ENCODE measurements around the gene TGFBR3.

TGFBR3 gene

DNA sequence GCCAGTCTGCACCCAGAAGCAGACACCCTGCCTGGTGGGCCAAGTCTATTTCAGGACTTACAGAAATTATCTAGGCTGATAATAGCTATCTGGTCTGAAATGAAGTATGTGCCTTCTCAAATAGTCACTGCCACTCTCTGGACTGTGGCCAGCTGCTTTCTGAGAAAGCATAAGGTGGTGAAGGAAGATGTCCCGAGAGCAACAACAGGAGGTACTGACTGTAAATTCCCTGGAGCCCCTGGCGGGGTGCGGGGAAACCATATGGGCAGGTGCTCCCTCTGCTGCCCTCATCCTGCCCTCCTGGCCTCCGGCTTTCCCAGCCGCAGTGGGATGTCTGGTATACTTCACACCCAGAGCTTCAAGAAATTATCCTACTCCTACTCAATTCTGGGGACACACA, 86.8 kb downstream of the TGFBR3 start:
- DNase-seq (ENCODE audit: low read depth), result no peak

- no peak for DNase-seq (ENCODE audit: low read depth)
These were observed 87.2 kb downstream of the TGFBR3 start for GRCh38 chr1:91798740-91799139.

DNA sequence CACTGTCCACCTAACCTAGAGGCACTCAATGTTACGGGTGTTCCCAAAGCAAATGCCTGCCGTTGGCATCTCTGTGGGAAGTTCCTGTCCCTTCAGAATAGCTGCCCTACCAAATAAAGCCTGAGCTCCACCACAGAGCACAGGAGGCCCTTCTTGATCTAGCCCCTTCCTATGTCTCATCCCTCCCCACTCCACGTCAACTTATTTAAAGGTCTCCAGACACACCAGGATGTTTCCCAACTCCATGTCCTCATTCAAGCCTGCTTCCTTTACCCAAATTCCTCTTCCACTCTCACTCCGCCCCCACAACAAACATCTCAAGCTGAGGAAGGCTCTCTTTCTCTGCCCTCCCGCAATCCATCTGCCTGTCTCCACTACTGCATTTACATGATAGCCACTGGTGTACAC, 87.7 kb downstream of the TGFBR3 start:
- peak; percentile 67 for DNase-seq (ENCODE audit: low read depth)

GRCh38 chr1:91797164-91797563, 88.8 kb downstream of the TGFBR3 start:
- DNase-seq (ENCODE audit: low read depth), result no peak

DNA sequence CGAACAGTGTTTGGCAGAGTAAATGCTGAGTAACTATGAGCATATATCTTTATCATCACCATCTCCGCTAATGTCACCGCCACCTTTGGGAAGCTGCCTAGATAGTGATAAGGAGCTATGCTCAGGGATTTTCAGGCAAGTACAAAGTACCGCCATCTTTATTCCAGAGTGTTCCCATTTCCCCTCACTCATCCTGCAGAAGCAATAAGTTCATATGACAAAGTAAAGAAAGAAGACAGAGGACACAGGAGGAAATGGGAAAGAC, 89.6 kb downstream of the TGFBR3 start:
- DNase-seq (ENCODE audit: low read depth), result no peak

GRCh38 chr1:91795591-91796389, 90.2 kb downstream of the TGFBR3 start:
- peak; percentile 87 for DNase-seq (ENCODE audit: low read depth)

DNA sequence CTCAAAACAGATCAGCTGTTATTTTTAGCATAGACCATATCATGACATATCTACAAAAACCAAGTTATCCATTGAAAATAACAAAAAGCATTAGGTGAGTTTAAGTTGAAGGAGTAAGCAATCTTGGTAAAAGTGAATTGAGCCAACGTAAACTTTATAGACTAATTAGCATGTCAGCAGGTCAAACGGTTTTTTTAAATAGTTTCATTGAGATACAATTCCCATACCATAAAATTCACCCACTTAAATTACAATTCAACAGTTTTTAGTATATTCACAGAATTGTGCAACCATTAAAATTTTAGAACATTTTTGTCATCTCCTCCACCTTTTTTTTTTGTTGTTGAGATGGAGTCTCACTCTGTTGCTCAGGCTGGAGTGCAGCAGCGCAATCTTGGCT, 92.1 kb downstream of the TGFBR3 start:
- no peak for DNase-seq (ENCODE audit: low read depth)

DNA sequence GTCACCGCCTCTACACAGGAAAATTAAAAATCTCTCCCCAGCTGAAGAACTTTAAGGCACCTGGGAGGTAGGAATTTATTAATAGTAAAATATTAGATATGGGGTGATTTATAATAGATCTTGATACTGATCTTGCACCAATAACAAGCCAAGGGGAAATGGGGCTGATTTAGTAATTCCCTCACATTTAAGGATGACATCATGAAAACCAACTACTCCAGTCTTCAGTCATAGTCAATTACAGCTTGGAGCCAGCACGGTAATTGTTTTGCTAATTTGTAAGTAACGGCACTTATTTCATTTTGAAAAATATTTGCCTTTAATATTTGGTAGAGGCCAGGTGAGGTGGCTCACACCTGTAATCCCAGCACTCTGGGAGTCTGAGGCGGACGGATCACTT, 92.8 kb downstream of the TGFBR3 start:
- no peak for DNase-seq (ENCODE audit: low read depth)

DNA sequence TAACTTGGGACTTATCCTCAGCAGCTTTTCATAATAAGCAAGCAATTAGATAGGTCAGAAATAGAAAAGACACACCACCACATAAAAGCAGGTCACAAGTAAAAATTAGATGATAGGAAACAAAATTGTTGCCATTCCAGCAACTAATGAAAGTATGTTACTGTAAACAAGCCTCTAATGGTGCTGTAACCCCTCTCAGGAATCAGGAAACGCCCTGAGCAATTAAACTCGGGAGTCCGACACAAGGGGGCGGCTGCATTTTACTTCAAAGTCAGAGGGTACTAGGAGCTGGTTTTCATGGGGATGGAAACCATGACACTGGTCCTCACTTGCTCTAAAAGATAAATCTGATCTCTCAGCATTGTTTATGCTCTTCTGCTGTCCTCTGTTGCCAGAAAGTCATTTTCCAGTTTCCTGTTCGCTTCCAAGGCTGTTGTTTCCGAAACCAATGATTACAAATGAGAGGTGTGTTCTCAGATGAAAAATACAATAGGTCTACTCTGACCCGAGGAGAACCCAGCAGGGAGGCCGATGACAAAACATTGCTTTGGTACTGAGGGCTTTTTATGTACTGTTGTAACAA, 93.4 kb downstream of the TGFBR3 start:
- no peak for DNase-seq (ENCODE audit: low read depth)

DNA sequence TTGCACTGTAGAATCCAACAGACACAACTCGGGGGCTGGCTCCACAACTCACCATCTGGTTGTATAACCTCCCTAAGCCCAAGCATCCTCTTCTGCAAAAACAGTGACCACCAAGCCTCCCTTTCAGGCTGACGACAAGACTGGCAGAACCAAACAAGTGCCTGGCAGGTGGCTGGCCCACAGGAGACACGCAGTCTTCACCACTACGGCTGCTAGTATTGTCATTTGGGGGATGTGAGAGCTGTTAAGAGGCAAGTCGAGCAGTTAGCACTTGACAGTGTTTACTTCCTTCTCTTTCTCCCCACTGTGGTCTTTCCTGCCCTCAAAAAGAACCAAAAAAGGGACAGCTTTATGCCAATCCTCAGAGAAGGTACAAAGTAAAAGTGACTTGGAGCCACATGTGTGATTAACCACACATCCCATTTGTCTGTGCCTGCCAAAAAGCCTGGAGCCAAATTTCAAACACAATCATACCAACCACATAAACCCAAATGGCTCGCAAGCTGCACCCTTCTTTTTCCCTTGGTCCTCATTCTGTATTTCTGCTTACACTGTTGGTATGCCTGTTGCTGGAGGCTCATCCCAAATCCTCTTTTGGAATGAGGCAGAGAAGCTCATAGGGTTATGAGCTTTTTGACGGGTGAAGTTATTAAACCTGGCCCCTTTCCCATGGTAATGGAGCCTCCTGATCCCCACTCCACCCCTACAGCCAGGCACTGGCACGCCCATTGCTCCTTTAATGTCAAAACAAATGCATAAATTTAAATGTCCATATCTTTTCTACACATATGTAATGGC, 94.1 kb downstream of the TGFBR3 start:
- DNase-seq (ENCODE audit: low read depth), result no peak

DNA sequence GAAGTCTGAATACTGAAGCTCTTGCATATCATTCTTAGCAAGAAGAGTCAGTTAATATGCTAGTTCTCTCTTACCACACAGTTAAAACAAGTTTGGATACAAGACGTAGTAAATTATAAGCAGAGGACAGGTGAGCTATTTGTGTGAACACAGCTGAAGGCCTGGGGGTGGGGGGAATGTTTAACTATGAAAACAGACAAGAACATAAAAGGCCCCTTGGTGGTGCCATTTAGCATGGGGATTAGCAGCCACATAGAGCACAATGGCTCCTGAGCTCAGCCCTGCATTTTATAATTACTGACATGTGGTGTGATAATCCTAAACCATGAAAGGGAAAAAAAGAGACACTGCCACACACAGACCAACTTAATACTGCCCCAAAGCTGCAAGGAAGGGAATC, 94.8 kb downstream of the TGFBR3 start:
- no peak for DNase-seq (ENCODE audit: low read depth)

DNA sequence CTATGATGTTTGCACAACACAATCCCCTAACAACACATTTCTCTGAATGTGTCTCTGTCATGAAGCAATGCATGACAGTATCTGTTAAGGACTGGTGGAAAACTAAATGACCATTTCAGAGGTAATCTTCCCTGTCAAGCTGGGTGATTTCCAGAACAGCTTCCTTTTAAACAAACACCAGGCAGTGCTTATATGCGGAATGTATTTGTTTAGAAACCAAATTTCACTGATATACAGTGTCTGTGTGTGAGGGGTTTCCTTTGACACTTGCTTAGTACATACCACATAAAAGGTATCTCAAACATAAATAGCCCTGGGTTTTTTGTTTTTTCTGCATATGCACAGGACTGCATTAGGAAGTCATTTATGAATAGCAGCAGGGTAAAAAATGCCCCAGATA, 95.6 kb downstream of the TGFBR3 start:
- no peak for DNase-seq (ENCODE audit: low read depth)

- no peak for DNase-seq (ENCODE audit: low read depth)
These were observed 96.5 kb downstream of the TGFBR3 start for GRCh38 chr1:91789273-91789997.

GRCh38 chr1:91787919-91788318, 98.0 kb downstream of the TGFBR3 start:
- no peak for DNase-seq (ENCODE audit: low read depth)

DNA sequence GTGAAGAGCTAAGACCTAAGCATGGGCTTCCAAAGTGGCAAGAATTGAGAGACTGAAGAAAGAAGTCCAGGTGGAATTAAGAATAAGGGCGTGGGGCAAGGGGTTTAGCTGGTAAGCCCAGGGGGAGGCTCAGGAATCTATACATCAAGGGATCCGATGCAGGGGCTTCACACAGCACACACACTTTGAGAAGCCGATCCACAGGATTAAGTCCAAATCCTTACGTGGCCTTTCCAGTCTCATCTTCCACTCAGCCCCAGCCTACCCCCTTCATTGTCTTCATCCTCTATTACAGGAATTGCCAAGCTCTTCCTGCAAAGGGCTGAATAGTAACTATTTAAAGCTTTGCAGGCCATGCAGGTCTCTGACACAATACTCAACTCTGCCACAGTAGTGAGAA, 101.3 kb downstream of the TGFBR3 start:
- no peak for DNase-seq (ENCODE audit: low read depth)

- DNase-seq (ENCODE audit: low read depth), result no peak
These were observed 101.8 kb downstream of the TGFBR3 start for GRCh38 chr1:91784191-91784590.

DNA sequence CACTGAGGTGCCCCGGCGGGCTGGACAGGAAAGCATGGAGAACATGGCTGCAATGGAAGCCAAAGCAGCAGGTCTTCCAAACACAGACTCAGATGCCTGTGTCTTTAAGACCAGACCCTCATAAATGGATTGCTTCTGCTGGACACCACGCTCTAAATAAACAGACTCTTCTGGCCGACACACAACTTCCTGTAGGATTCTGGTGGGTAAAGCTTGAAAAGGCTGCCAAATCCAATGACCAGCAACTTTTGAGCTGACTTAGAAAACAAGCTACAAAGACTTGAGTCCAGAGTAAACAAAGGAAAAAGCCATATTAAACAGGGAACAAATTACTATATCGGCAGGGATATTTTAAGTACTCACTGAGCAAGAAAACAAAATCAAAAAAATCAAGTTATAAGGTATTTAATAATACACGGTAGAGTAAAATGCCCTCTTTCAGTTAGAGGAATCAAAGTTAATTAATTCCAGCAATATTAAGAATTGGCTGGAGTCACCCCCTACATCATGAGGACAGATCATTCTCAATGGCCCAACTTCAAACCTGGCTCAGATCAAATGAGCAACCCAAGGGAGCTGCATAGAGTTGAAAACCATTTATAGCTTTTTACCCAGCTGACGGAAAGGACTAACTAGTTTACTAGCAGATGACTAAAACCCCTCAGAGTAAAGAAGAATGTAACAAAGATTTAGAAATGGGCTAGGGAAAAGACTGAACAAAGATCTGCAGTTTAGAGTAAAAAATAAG, 102.4 kb downstream of the TGFBR3 start:
- no peak for DNase-seq (ENCODE audit: low read depth)

GRCh38 chr1:91781901-91782622, 103.9 kb downstream of the TGFBR3 start:
- no peak for DNase-seq (ENCODE audit: low read depth)

- peak; percentile 80 for DNase-seq (ENCODE audit: low read depth)
These were observed 104.6 kb downstream of the TGFBR3 start for GRCh38 chr1:91781371-91781825.

DNA sequence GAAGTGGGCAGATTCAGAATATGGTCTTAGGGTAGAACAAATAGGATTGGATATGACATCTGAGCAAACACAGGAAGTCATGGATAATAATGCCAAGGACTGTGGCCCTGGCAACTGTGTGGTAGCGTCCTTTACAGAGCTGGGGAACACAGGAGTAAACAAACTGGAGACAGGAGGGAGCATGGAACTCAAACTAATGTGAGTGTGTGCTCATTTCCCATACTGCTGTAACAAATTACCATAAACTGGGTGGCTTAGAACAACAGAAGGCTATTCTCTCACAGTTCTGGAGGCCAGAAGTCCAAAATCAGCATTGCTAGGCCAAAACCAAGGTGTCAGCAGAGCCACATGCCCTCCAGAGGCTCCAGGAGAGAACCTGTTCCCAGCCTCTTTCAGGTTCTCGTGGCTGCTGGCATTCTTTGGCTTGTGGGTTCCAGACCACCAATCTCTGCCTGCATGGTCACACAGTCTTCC, 106.4 kb downstream of the TGFBR3 start:
- DNase-seq (ENCODE audit: low read depth), result no peak

- DNase-seq (ENCODE audit: low read depth), result no peak
These were observed 107.0 kb downstream of the TGFBR3 start for GRCh38 chr1:91778964-91779363.
